ENCODE data around the gene ZZZ3. TPM values are rescaled to one million over a fixed set of nuclear protein-coding genes. Genes with fewer than 3 reads are reported as not detected.

Gene ZZZ3
- total and polyA plus RNA-seq, 2 of the 8 experiments (the other 6 are each of a cell fraction or from before 2014, with no cell fraction given): 12.8 to 54.6 TPM

GRCh38 chr1:77671836-77672235 lies 10.6 kb downstream of the ZZZ3 start:
- H3K27me3 ChIP-seq (replicated peaks in 1 of 4; ENCODE audit: control insufficient read depth in 3 of 4, extremely low read depth in 1 of 4, insufficient read depth in 3 of 4, low read length in 3 of 4): no peaks in the 10 kb centered on the region
- H3K18ac ChIP-seq (ENCODE audit: extremely low read depth, low read length): no peak overlapping the region
- 92% methylated on average over 5 of the region's 5 CpGs; no CpG with 5 or more reads in 1 of the 2 experiments for WGBS, 2 experiments (ENCODE audit: extremely low coverage in 1 of 2, insufficient coverage in 1 of 2, insufficient read length in 1 of 2, insufficient replicate concordance in 2 of 2, low coverage in 1 of 2, low lambda C conversion rate in 2 of 2, missing lambda C conversion rate in 1 of 2)
- no peak overlapping the region for H2BK5ac ChIP-seq (ENCODE audit: low read depth, low read length)
- DNase-seq (ENCODE audit: low read depth in 1 of 2, low spot score in 2 of 2): no peak
- no peak overlapping the region for H4K91ac ChIP-seq (replicated peaks; ENCODE audit: insufficient read length, low read length)
- no peak overlapping the region for H3K4ac ChIP-seq (replicated peaks; ENCODE audit: insufficient read length, low read depth, low read length)
- no peaks in the 10 kb centered on the region; the same call in none of the 2 replicates for H3K79me1 ChIP-seq (ENCODE audit: low read depth, low read length)
- no peak overlapping the region for H2AK5ac ChIP-seq (ENCODE audit: low read depth, low read length)
- H3K9me3 ChIP-seq (ENCODE audit: insufficient read depth in 2 of 2, low read depth in 1 of 2, low read length in 1 of 2): no peaks in the 10 kb centered on the region
- H2BK15ac ChIP-seq (ENCODE audit: low read length): no peak overlapping the region
- H2BK120ac ChIP-seq (replicated peaks; ENCODE audit: low read depth, low read length): no peak overlapping the region
- H3K4me1 ChIP-seq (replicated peaks in 1 of 4; ENCODE audit: control insufficient read depth in 3 of 4, insufficient read depth in 4 of 4, low read length in 3 of 4): peaks cover 0 to 4% (median under 1%) of the 10 kb centered on the region in 4 experiments; a peak in 2 of 7 replicates
- ChIA-PET POLR2A (ENCODE audit: partially characterized antibody) (interaction anchor here (8.5 kb wide), 1 partner anchor 11 kb away, joined by 57 read pairs; the partner anchor contains the start of gene ZZZ3), CTCF (ENCODE audit: partially characterized antibody) (interaction anchor here (0.9 kb wide), 1 partner anchor 8 kb away, joined by 3 read pairs; no protein-coding TSS in a partner anchor)
- no peaks in the 10 kb centered on the region; a peak in 1 of 8 replicates for H3K36me3 ChIP-seq (ENCODE audit: control insufficient read depth in 2 of 4, insufficient read depth in 4 of 4, low read length in 3 of 4)
- no peaks in the 10 kb centered on the region for H3K23me2 ChIP-seq (ENCODE audit: low read depth, low read length)
- peaks cover 4 to 7% of the 10 kb centered on the region in 2 experiments for H4K20me1 ChIP-seq (replicated peaks in 1 of 2; ENCODE audit: control insufficient read depth in 1 of 2, insufficient read depth in 2 of 2, low read length in 2 of 2)
- H2BK12ac ChIP-seq (ENCODE audit: low read depth, low read length): no peak overlapping the region
- no peak overlapping the region for H2AFZ ChIP-seq (ENCODE audit: low read length)
- H3K27ac ChIP-seq (ENCODE audit: low read depth, low read length): no peak overlapping the region
- FAIRE-seq: no peak
- TF ChIP-seq POLR2A (IDR thresholded peaks at IDR 0.05; ENCODE audit: control extremely low read depth in 1 of 2, low read depth in 2 of 2, low read length in 2 of 2) (no peak), TBP (IDR thresholded peaks at IDR 0.05; ENCODE audit: low read depth, low read length) (no peak), SIX5 (IDR thresholded peaks at IDR 0.05; ENCODE audit: low read depth, low read length) (no peak), POLR2AphosphoS5 (IDR thresholded peaks at IDR 0.05; ENCODE audit: low read depth, low read length) (no peak), NANOG (IDR thresholded peaks at IDR 0.05; ENCODE audit: insufficient read depth, low read depth, low read length, poor library complexity, severe bottlenecking) (no peak), ATF3 (IDR thresholded peaks at IDR 0.05; ENCODE audit: insufficient read depth, low read depth, low read length) (no peak), RAD21 (IDR thresholded peaks at IDR 0.05 in 1 of 2, conservative IDR thresholded peaks at IDR 0.05 in 1 of 2; ENCODE audit: low read depth in 2 of 2, low read length in 2 of 2) (no peak), SIRT6 (IDR thresholded peaks at IDR 0.05; ENCODE audit: low read length) (no peak), POU5F1 (IDR thresholded peaks at IDR 0.05; ENCODE audit: low read depth, low read length) (no peak), SAP30 (IDR thresholded peaks at IDR 0.05; ENCODE audit: insufficient read depth, insufficient replicate concordance, low read length) (no peak)
- TF ChIP-seq, protein P1, sequence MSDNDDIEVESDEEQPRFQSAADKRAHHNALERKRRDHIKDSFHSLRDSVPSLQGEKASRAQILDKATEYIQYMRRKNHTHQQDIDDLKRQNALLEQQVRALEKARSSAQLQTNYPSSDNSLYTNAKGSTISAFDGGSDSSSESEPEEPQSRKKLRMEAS (IDR thresholded peaks at IDR 0.05): no peak
- no peak overlapping the region for H3K56ac ChIP-seq (replicated peaks; ENCODE audit: insufficient read length, low read depth, low read length)
- peaks cover 7 to 100% of the 10 kb centered on the region in 2 experiments for H3K79me2 ChIP-seq (ENCODE audit: control insufficient read depth in 1 of 2, insufficient read depth in 2 of 2, low read length in 2 of 2)
- H3K9ac ChIP-seq (replicated peaks in 1 of 4; ENCODE audit: extremely low read depth in 1 of 4, low read depth in 3 of 4, low read length in 3 of 4): no peak overlapping the region; a peak in 1 of 7 replicates
- no peak overlapping the region for H3K14ac ChIP-seq (ENCODE audit: insufficient read length)
- no peak overlapping the region for H2BK20ac ChIP-seq (ENCODE audit: low read length)
- H3K4me2 ChIP-seq (ENCODE audit: insufficient read depth in 1 of 2, low read depth in 2 of 2, low read length in 2 of 2): no peak overlapping the region
- no peak overlapping the region for H3K4me3 ChIP-seq (ENCODE audit: extremely low read depth in 1 of 4, insufficient read depth in 2 of 4, low read depth in 3 of 4, low read length in 4 of 4)
- no peak overlapping the region for H3K23ac ChIP-seq (ENCODE audit: insufficient read length)
- H4K5ac ChIP-seq (ENCODE audit: insufficient read length, low read depth, low read length): no peak overlapping the region
- H4K8ac ChIP-seq (ENCODE audit: extremely low read depth, insufficient read depth, low read length): no peak overlapping the region

Data from H1 (cell line).